ENCODE data around the gene MORN1.

GRCh38 chr1:2314273-2314802, 77.0 kb downstream of the MORN1 start:
- TF ChIP-seq CTCF (IDR thresholded peaks at IDR 0.05), result no peak
- no peak for TF ChIP-seq POLR2A (IDR thresholded peaks at IDR 0.05)
